TTC549 (cell line): ENCODE measurements around the gene GLRB.
A peak's percentile ranks its signal among the peaks of the same experiment; 100 is the strongest.
"Not testable (repeated sequence)": the region's sequence is repeated elsewhere in the genome, so short reads cannot be mapped to it uniquely, and the experiment has no call there.

Experiments used
- FAIRE-seq: peaks from 2 replicates; lab custom pipeline; 2012; peaks lifted over from hg19 to GRCh38; lab: Jason Lieb, UNC

Gene GLRB

GRCh38 chr4:157075811-157076577 is at the start of gene GLRB:
Gene GLRB, plus strand, starts transcription at chr4:157076150. Its CDS starts 1,875 bp downstream, at chr4:157078025.
- FAIRE-seq, result no peak

GRCh38 chr4:157035471-157035870 is 40.5 kb upstream of the GLRB start:
- FAIRE-seq, result peak; percentile 22

- FAIRE-seq, result no peak
These were observed 35.5 kb upstream of the GLRB start for GRCh38 chr4:157040405-157040804.

GRCh38 chr4:157043131-157043530 is 32.8 kb upstream of the GLRB start:
- FAIRE-seq, result peak; percentile 47

- FAIRE-seq, result peak; percentile 91
These were observed 30.3 kb upstream of the GLRB start for GRCh38 chr4:157045507-157046127.

GRCh38 chr4:157048248-157048647 is 27.7 kb upstream of the GLRB start:
- no peak for FAIRE-seq

GRCh38 chr4:157050561-157050960 is 25.4 kb upstream of the GLRB start:
- no peak for FAIRE-seq

- no peak for FAIRE-seq
These were observed 23.4 kb upstream of the GLRB start for GRCh38 chr4:157052429-157053040.

- no peak for FAIRE-seq
These were observed 18.7 kb upstream of the GLRB start for GRCh38 chr4:157057218-157057617.

GRCh38 chr4:157058899-157059298 is 17.1 kb upstream of the GLRB start:
- not testable (repeated sequence) for FAIRE-seq

- FAIRE-seq, result no peak
These were observed 3.9 kb upstream of the GLRB start for GRCh38 chr4:157072002-157072401.

- no peak for FAIRE-seq
These were observed 549 bp upstream of the GLRB start for GRCh38 chr4:157075401-157075800.

- no peak for FAIRE-seq
These were observed 613 bp downstream of the GLRB start for GRCh38 chr4:157076578-157076947.

- FAIRE-seq, result no peak
These were observed 3.5 kb downstream of the GLRB start for GRCh38 chr4:157079441-157079840.

- no peak for FAIRE-seq
These were observed 4.7 kb downstream of the GLRB start for GRCh38 chr4:157080605-157081004.

- no peak for FAIRE-seq
These were observed 19.8 kb downstream of the GLRB start for GRCh38 chr4:157095716-157096115.

- FAIRE-seq, result no peak
These were observed 20.5 kb downstream of the GLRB start for GRCh38 chr4:157096439-157096838.

- FAIRE-seq, result no peak
These were observed 23.6 kb downstream of the GLRB start for GRCh38 chr4:157099506-157099905.

GRCh38 chr4:157104541-157104940 is 28.6 kb downstream of the GLRB start:
- no peak for FAIRE-seq

- FAIRE-seq, result no peak
These were observed 38.7 kb downstream of the GLRB start for GRCh38 chr4:157114671-157115070.

- FAIRE-seq, result no peak
These were observed 39.8 kb downstream of the GLRB start for GRCh38 chr4:157115613-157116335.

- no peak for FAIRE-seq
These were observed 45.5 kb downstream of the GLRB start for GRCh38 chr4:157121401-157121800.

GRCh38 chr4:157127571-157127970 is 51.6 kb downstream of the GLRB start:
- no peak for FAIRE-seq
